GM23338 (cell line): ENCODE data around the gene CD34. TPM values are rescaled to one million over a fixed set of nuclear protein-coding genes. Genes with fewer than 3 reads are reported as not detected.

ENCODE experiments used
- ATAC-seq: fragments of 200-7000 bp; cut with Tn5 transposase; 3 replicates; pipeline ENCODE4 v1.9.1; 2020
- DNase-seq: peaks from one replicate; pipeline ENCODE4 v3.0.0-alpha.2; 2015; ENCODE audit warnings: low spot score
- H2AFZ ChIP-seq: fragments of 200-600 bp; sonication (generic); 2 replicates; pipeline ENCODE4 v1.8.0; 2016; ENCODE audit warnings: antibody characterized with exemption, mild to moderate bottlenecking, moderate library complexity
- H3F3A ChIP-seq: fragments of 200-600 bp; sonication (generic); replicated peaks from 2 replicates; pipeline ENCODE4 v1.8.0; 2017; ENCODE audit warnings: antibody characterized with exemption, mixed run types, low read depth
- H3K27ac ChIP-seq: fragments of 200-600 bp; sonication (generic); 2 replicates; pipeline ENCODE4 v1.6.1; 2016; ENCODE audit warnings: low read depth
- H3K27me3 ChIP-seq: fragments of 200-600 bp; sonication (generic); 2 replicates; pipeline ENCODE4 v1.8.0; 2016; ENCODE audit warnings: mild to moderate bottlenecking, mixed run types, moderate library complexity; ENCODE audit not compliant: insufficient read depth
- H3K36me3 ChIP-seq: fragments of 200-600 bp; sonication (generic); 2 replicates; pipeline ENCODE4 v1.8.0; 2016; ENCODE audit warnings: mild to moderate bottlenecking; ENCODE audit not compliant: insufficient read depth
- H3K4me1 ChIP-seq: fragments of 200-600 bp; sonication (generic); 2 replicates; pipeline ENCODE4 v1.8.0; 2016; ENCODE audit warnings: mild to moderate bottlenecking, moderate library complexity; ENCODE audit not compliant: insufficient read depth
- H3K4me2 ChIP-seq: fragments of 200-600 bp; sonication (generic); 2 replicates; pipeline ENCODE4 v1.7.1; 2017; ENCODE audit warnings: mixed run types
- H3K4me3 ChIP-seq: fragments of 200-600 bp; sonication (generic); 2 replicates; pipeline ENCODE4 v1.6.1; 2016; ENCODE audit warnings: mixed run types
- H3K79me2 ChIP-seq: fragments of 200-600 bp; sonication (generic); replicated peaks from 2 replicates; pipeline ENCODE4 v1.8.0; 2017; ENCODE audit warnings: mild to moderate bottlenecking; ENCODE audit not compliant: insufficient read depth
- H3K9me2 ChIP-seq: fragments of 200-600 bp; sonication (generic); 2 replicates; pipeline ENCODE4 v1.8.0; 2017; ENCODE audit not compliant: insufficient read depth
- H4K20me1 ChIP-seq: fragments of 200-600 bp; sonication (generic); replicated peaks from 2 replicates; pipeline ENCODE4 v1.8.0; 2017; ENCODE audit warnings: mild to moderate bottlenecking; ENCODE audit not compliant: insufficient read depth
- H3K27ac Mint-ChIP-seq: 2 replicates; pipeline ENCODE4 v1.8.0; 2020; ENCODE audit warnings: inconsistent platforms, mild to moderate bottlenecking, moderate library complexity, mixed read lengths
- H3K27me3 Mint-ChIP-seq: 3 replicates; pipeline ENCODE4 v1.8.0; 2022; ENCODE audit warnings: low read depth, mild to moderate bottlenecking, moderate library complexity, mixed read lengths, inconsistent platforms; ENCODE audit not compliant: insufficient read depth, poor library complexity
- H3K36me3 Mint-ChIP-seq: 3 replicates; pipeline ENCODE4 v1.8.0; 2021; ENCODE audit warnings: low read depth, mild to moderate bottlenecking, inconsistent platforms, moderate library complexity, mixed read lengths
- H3K4me1 Mint-ChIP-seq: 3 replicates; pipeline ENCODE4 v1.8.0; 2020; ENCODE audit warnings: mild to moderate bottlenecking, inconsistent platforms, mixed read lengths
- H3K4me3 Mint-ChIP-seq: 3 replicates; pipeline ENCODE4 v1.8.0; 2021; ENCODE audit warnings: moderate library complexity, mild to moderate bottlenecking, inconsistent platforms, mixed read lengths
- H3K9me3 Mint-ChIP-seq: 3 replicates; pipeline ENCODE4 v1.8.0; 2020; ENCODE audit warnings: moderate library complexity, mild to moderate bottlenecking, inconsistent platforms, mixed read lengths
- EZH2 ChIP-seq: fragments of 200-600 bp; sonication (generic); IDR thresholded peaks from one replicate; pipeline ENCODE4 v1.8.0; 2017; ENCODE audit warnings: antibody characterized with exemption, mild to moderate bottlenecking, low read depth; ENCODE audit not compliant: unreplicated experiment
- NANOG ChIP-seq: IDR thresholded peaks from 2 replicates; pipeline ENCODE4 v1.6.1; 2016; ENCODE audit warnings: antibody characterized with exemption, borderline replicate concordance
- POLR2AphosphoS5 ChIP-seq: IDR thresholded peaks from 2 replicates; pipeline ENCODE4 v1.6.1; 2016; ENCODE audit warnings: antibody characterized with exemption, low read depth
- ZNF331 ChIP-seq: fragments of 250-450 bp; sonication (Bioruptor Pico); IDR thresholded peaks from 2 replicates; pipeline ENCODE4 v1.5.0; 2020; ENCODE audit warnings: low read depth, mild to moderate bottlenecking, moderate library complexity
- ZNF462 ChIP-seq: fragments of 250-450 bp; sonication (Bioruptor Pico); IDR thresholded peaks from 2 replicates; pipeline ENCODE4 v1.5.0; 2020; ENCODE audit warnings: mild to moderate bottlenecking, moderate library complexity
- polyA plus RNA-seq: library from polyadenylated mRNA; unstranded; fragments of >200 nt; fragmentation: Nextera tagmentation; extraction: Ambion mirVana; gene quantifications from 2 replicates; pipeline ENCODE4 v1.2.1, GENCODE V29; 2016
- total RNA-seq: library from RNA; depleted of rRNA; stranded (reverse); fragments of >200 nt; shearing (Covaris generic); gene quantifications from 2 replicates; pipeline ENCODE4 v1.2.3, GENCODE V29; 2014
- TF ChIP-seq, protein P1 (sequence below): IDR thresholded peaks from 2 replicates; pipeline ENCODE4 v1.6.1; 2016; ENCODE audit warnings: antibody characterized with exemption

The CD34 gene
- total and polyA plus RNA-seq, 2 experiments from 2014 or later = 0.07 to 0.18 TPM

- H2AFZ ChIP-seq = no peak overlapping the region
- no peaks in the 10 kb centered on the region for H3K27me3 ChIP-seq
- no peaks in the 10 kb centered on the region for H3F3A ChIP-seq
- H3K27ac ChIP-seq = no peak overlapping the region
- H3K4me2 ChIP-seq = no peak overlapping the region
- no peak overlapping the region for H3K27ac Mint-ChIP-seq
- no peaks in the 10 kb centered on the region for H3K36me3 ChIP-seq
- H3K4me1 ChIP-seq = no peaks in the 10 kb centered on the region
- H4K20me1 ChIP-seq = no peaks in the 10 kb centered on the region
- DNase-seq = no peak
- H3K27me3 Mint-ChIP-seq = no peaks in the 10 kb centered on the region
- H3K4me3 Mint-ChIP-seq = no peak overlapping the region
- peaks cover 3% of the 10 kb centered on the region; the same call in 2 of the 3 replicates for H3K9me3 Mint-ChIP-seq
- no peaks in the 10 kb centered on the region for H3K36me3 Mint-ChIP-seq
- no peaks in the 10 kb centered on the region for H3K4me1 Mint-ChIP-seq
- no peak for ATAC-seq
- no peaks in the 10 kb centered on the region for H3K79me2 ChIP-seq
- no peak for TF ChIP-seq ZNF331
- TF ChIP-seq NANOG = no peak
- TF ChIP-seq, protein P1, sequence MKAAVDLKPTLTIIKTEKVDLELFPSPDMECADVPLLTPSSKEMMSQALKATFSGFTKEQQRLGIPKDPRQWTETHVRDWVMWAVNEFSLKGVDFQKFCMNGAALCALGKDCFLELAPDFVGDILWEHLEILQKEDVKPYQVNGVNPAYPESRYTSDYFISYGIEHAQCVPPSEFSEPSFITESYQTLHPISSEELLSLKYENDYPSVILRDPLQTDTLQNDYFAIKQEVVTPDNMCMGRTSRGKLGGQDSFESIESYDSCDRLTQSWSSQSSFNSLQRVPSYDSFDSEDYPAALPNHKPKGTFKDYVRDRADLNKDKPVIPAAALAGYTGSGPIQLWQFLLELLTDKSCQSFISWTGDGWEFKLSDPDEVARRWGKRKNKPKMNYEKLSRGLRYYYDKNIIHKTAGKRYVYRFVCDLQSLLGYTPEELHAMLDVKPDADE = no peak
- no peak for TF ChIP-seq ZNF462
- no peak for TF ChIP-seq POLR2AphosphoS5
- TF ChIP-seq EZH2 = no peak
- H3K4me3 ChIP-seq = no peak overlapping the region
- H3K9me2 ChIP-seq = no peaks in the 10 kb centered on the region
Observed at GRCh38 chr1:207935166-207935583, 24.2 kb upstream of the CD34 start.
